HG02885 (cell line): ENCODE data around the gene IFNA21.
"Not testable (repeated sequence)": the region's sequence is repeated elsewhere in the genome, so short reads cannot be mapped to it uniquely, and the experiment has no call there.

ENCODE experiments used
- ATAC-seq: cut with Tn5 transposase; IDR thresholded peaks from one replicate; pipeline ENCODE4 v1.9.1; 2021; ENCODE audit warnings: mild to moderate bottlenecking; ENCODE audit not compliant: unreplicated experiment, poor library complexity

Gene IFNA21

DNA sequence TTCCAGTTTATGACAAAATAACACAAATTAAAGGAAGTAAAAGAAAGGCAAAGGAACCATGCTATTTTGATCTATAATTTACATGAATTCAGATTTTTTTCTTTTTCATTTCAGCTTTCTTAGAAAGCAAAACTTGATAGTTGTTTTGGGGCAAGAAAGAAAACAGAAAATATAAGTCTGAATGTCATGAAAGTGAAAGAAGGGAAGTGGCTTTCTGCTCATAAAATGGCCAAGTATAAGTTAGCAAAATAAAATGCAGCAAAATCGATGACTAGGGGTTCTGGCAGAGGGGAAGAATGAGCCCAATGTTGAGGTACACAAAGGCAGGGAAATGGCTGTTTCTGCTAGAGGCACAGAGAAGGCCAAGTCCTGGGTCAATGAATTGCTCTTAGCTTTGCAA lies 21.9 kb downstream of the IFNA21 start:
- peak; percentile 64 for ATAC-seq

DNA sequence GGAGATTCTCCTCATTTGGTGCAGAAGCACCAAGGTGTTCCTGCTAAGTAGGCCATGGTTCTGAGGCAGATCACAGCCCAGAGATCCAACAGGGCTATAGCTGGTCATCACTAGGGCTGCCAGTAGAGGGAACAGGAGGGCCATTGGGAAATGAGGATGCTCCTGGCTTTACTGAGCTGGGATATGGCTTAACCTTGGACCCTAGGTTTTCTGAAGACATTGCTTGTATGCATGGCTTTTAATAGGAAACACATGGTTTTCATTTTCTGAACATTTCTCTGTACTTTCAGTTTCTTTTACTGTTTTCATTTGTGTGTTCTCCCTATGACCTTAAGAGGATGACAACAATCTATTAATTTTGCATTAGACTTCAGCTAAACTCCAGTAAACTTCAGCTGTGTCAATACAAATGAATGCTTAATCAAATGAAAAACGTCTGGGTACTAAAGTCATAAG lies 25.0 kb downstream of the IFNA21 start, which contains the start of gene IFNW1:
IFNW1 (minus strand) TSS at position 406 of the 456 bp plus-strand sequence; CDS start at position 144, 262 bp downstream.
- peak; percentile 63 for ATAC-seq

DNA sequence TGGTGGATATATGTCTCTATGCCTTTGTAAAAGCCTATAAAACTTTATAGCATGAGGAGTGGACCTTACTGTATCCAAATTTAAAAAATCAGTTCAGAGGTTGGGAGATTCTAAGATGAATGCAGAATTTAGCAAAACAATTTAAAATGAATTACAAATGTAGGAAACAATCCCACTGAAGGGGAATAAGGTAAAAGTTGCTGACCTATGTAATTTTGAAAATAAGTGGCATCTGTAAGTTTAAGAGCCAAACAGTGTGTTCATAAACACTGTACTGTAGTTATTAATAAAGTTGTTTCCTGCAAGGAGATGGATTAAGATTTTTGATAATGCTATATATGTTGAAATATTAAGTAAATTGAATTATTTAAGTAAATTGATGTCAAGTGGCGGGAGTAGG lies 29.4 kb downstream of the IFNA21 start:
- ATAC-seq, result no peak

DNA sequence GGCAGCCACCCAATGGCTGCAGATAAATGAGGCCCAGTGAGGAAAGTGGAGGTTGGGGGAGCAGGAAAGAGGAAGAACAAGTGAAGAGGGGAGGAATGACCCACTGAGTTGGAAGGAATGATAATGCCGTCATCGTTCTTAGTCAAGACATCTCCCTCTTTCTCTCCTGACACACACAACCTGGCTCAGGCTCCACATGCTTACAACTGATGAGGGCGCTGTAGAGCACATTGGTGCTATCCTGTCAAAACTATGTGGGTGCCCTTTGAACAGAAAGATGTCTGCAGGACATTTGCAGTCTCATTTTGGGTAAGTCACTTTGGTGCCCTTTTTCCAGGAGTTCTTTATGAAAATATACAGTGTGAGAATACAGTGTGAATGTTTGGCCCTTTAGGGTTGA lies 30.7 kb downstream of the IFNA21 start:
- no peak for ATAC-seq

DNA sequence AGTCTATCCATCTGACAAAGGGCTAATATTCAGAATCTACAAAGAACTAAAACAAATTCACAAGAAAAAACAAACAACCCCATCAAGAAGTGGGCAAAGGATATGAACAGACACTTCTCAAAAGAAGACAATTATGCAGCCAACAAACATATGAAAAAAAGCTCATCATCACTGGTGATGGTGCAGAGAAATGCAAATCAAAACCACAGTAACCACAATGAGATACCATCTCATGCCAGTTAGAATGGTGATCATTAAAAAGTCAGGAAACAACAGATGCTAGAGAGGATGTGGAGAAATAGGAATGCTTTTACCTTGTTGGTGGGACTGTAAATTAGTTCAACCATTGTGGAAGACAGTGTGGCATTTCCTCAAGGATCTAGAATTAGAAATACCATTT lies 38.3 kb downstream of the IFNA21 start:
- ATAC-seq, result not testable (repeated sequence)

DNA sequence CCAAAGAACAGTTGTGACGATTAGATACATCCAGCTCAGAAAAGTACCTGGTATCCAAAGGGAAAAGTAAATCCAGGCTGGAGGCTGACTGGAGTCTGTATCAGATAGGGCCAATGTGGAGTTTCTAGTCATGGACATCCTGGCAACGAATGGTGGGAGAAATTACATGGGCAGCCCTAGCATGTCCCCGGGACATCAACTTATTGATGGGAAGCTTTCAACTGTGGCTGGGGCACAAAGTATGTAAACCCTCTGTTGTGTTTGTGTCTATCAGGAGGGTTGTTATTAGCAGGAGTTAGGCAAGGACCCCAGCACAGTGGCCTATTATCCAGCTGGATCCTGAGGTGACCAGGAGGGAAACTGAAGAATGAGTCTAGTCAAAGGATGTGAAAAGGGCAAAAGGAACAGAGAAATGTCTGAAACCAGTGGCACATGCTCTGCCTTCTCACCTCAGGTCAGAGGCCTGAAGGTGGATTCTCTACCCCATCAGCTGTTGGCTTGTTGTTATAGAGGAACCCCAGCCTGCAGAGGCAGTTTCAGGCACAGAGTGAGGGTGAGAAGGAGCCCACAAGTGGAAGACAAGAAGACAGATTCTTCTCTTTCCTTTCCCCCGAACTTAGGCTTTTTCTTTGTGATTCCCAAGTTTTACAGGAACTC lies 44.7 kb downstream of the IFNA21 start:
- ATAC-seq, result peak; percentile 47

DNA sequence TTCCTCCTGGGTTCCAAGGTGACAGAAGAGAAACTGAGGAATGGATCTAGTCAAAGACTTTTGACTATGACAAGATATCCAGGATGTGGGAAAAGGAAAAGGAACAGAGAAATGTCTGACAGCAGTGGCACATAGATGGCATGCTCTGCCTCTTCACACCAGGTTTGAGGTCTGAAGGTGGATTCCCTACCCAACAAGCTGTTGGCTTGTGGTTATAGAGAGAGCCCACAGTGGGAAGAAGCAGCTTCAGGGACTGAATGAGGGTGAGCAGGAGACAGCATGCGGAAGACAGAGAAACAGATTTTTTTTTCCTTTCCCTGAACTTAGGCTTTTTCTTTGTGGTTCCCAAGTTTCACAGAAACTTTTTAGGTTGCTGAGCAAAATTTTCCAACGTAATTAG lies 45.4 kb downstream of the IFNA21 start:
- ATAC-seq, result no peak

DNA sequence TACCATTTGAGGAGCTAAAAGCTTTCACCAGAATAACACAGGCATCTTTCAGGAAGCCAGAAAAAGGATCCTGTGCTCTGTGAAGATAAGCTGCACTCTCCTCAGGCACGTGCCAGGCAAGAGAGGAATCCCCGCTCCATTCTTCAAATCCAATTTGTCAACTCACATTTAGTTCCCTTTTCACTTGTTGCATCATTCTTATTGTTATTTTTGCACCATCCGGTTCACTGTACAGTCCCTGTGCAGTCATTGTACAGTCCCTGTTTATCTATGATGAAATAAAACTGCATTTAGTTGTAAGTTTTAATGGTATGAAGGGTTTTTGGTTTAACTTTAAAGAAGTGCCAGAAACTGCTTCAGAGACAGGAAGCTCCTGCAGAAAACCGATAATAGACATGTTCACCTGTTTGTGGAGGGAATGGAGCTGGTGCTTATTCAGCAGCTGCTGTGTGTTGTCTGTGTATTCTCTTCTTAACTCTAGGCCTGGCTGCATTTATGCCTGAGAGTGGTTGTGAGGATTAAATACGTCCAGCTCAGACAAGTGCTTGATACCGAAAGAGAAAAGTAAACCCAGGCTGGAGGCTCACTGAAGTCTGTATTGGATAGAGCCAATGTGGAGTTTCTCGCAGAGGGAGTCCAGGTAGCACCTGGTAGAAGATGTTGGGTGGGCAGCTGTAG lies 47.2 kb downstream of the IFNA21 start:
- ATAC-seq, result peak; percentile 69
